Measurements from ENCODE around the gene HCN4. TPM values are rescaled to one million over a fixed set of nuclear protein-coding genes. Genes with fewer than 3 reads are reported as not detected.

HCN4 gene
- total RNA-seq, 1 experiment from 2014 or later, result 0.07 TPM

GRCh38 chr15:73296609-73297353, 72.0 kb downstream of the HCN4 start:
- H3K9me3 Mint-ChIP-seq (ENCODE audit: low read depth, unreplicated experiment), result no peaks in the 10 kb centered on the region
- no TSS peak for BruUV-seq (replicated peaks)
- H3K27ac Mint-ChIP-seq (ENCODE audit: unreplicated experiment), result no peak overlapping the region
- intact Hi-C loops (cut with micrococcal nuclease; ENCODE audit: unreplicated experiment), result no loop called here
- no peak for DNase-seq
- no peak for TF ChIP-seq CTCF (IDR thresholded peaks at IDR 0.05; ENCODE audit: unreplicated experiment)
- CTCF ChIA-PET, result no interaction called here
- no peaks in the 10 kb centered on the region for H3K4me1 Mint-ChIP-seq (ENCODE audit: low read depth, unreplicated experiment)
- no peaks in the 10 kb centered on the region for H3K36me3 Mint-ChIP-seq (ENCODE audit: insufficient read depth, unreplicated experiment)
- no peaks in the 10 kb centered on the region for H3K27me3 Mint-ChIP-seq (ENCODE audit: unreplicated experiment)
- H3K4me3 Mint-ChIP-seq (ENCODE audit: low read depth, unreplicated experiment), result no peak overlapping the region

GRCh38 chr15:73295630-73296286, 73.0 kb downstream of the HCN4 start:
- H3K4me1 Mint-ChIP-seq (ENCODE audit: low read depth, unreplicated experiment), result no peaks in the 10 kb centered on the region
- no peak overlapping the region for H3K27ac Mint-ChIP-seq (ENCODE audit: unreplicated experiment)
- no peak for TF ChIP-seq CTCF (IDR thresholded peaks at IDR 0.05; ENCODE audit: unreplicated experiment)
- no peak overlapping the region for H3K4me3 Mint-ChIP-seq (ENCODE audit: low read depth, unreplicated experiment)
- CTCF ChIA-PET, result no interaction called here
- intact Hi-C loops (cut with micrococcal nuclease; ENCODE audit: unreplicated experiment), result no loop called here
- DNase-seq, result no peak
- no peaks in the 10 kb centered on the region for H3K36me3 Mint-ChIP-seq (ENCODE audit: insufficient read depth, unreplicated experiment)
- BruUV-seq (replicated peaks), result no TSS peak
- H3K27me3 Mint-ChIP-seq (ENCODE audit: unreplicated experiment), result no peaks in the 10 kb centered on the region
- no peaks in the 10 kb centered on the region for H3K9me3 Mint-ChIP-seq (ENCODE audit: low read depth, unreplicated experiment)

DNA sequence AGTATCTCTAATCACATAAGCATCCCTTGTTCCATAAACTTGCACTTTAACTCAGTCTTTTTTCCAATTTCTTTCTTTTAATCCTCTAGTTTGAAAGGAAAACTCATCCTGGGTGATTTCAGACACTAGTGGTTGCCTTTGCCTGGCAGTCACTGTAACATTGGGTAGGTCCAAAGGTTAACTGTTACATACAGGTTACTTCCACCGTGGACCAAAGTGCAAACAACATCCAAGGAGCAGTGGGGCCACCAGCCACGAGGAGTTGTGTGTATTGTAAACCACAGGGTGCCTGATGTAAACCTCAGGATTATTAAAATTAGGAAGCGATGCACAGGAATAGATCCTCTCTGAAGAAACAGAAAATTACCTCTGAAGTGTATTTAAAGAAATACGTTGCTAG, 75.0 kb downstream of the HCN4 start:
- no peaks in the 10 kb centered on the region for H3K4me1 Mint-ChIP-seq (ENCODE audit: low read depth, unreplicated experiment)
- no peak overlapping the region for H3K4me3 Mint-ChIP-seq (ENCODE audit: low read depth, unreplicated experiment)
- H3K27me3 Mint-ChIP-seq (ENCODE audit: unreplicated experiment), result no peaks in the 10 kb centered on the region
- H3K9me3 Mint-ChIP-seq (ENCODE audit: low read depth, unreplicated experiment), result no peaks in the 10 kb centered on the region
- no peaks in the 10 kb centered on the region for H3K36me3 Mint-ChIP-seq (ENCODE audit: insufficient read depth, unreplicated experiment)
- DNase-seq, result no peak
- intact Hi-C loops (cut with micrococcal nuclease; ENCODE audit: unreplicated experiment), result no loop called here
- CTCF ChIA-PET, result no interaction called here
- H3K27ac Mint-ChIP-seq (ENCODE audit: unreplicated experiment), result no peak overlapping the region
- no TSS peak for BruUV-seq (replicated peaks)
- no peak for TF ChIP-seq CTCF (IDR thresholded peaks at IDR 0.05; ENCODE audit: unreplicated experiment)

DNA sequence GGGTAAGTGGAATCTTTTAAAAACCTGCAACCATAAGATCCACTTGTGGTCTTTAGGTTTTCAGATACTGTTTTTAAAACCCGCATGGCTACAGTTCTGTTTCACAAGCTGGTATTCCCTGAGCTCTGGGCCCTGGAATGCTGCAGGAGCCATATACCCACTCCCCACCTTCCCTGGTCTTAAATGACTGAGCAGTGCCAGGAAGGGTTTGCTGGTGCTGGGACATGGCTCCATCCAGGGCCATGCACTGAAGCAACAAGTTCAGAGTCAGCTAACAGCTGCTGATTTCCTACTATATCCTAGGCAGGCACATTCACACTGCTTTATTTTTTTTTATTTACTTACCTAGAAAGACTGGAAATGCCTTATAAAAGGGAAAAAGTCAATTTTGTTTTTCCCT, 77.3 kb downstream of the HCN4 start:
- CTCF ChIA-PET, result interaction anchor here (0.5 kb wide), 1 partner anchor 13 kb away, joined by 3 read pairs; no protein-coding TSS in a partner anchor
- no peaks in the 10 kb centered on the region for H3K9me3 Mint-ChIP-seq (ENCODE audit: low read depth, unreplicated experiment)
- intact Hi-C loops (cut with micrococcal nuclease; ENCODE audit: unreplicated experiment), result no loop called here
- no peaks in the 10 kb centered on the region for H3K27me3 Mint-ChIP-seq (ENCODE audit: unreplicated experiment)
- no peaks in the 10 kb centered on the region for H3K36me3 Mint-ChIP-seq (ENCODE audit: insufficient read depth, unreplicated experiment)
- TF ChIP-seq CTCF (IDR thresholded peaks at IDR 0.05; ENCODE audit: unreplicated experiment), result no peak
- H3K4me1 Mint-ChIP-seq (ENCODE audit: low read depth, unreplicated experiment), result no peaks in the 10 kb centered on the region
- no peak for DNase-seq
- no peak overlapping the region for H3K27ac Mint-ChIP-seq (ENCODE audit: unreplicated experiment)
- H3K4me3 Mint-ChIP-seq (ENCODE audit: low read depth, unreplicated experiment), result no peak overlapping the region
- no TSS peak for BruUV-seq (replicated peaks)

Measured in Calu3 (cell line).